GM19025 (cell line): ENCODE measurements around the gene AMPD2.

Experiments used
- ATAC-seq: cut with Tn5 transposase; IDR thresholded peaks from one replicate; pipeline ENCODE4 v1.9.1; 2021; ENCODE audit warnings: mild to moderate bottlenecking, low read depth, moderate library complexity; ENCODE audit not compliant: unreplicated experiment

AMPD2 gene

DNA sequence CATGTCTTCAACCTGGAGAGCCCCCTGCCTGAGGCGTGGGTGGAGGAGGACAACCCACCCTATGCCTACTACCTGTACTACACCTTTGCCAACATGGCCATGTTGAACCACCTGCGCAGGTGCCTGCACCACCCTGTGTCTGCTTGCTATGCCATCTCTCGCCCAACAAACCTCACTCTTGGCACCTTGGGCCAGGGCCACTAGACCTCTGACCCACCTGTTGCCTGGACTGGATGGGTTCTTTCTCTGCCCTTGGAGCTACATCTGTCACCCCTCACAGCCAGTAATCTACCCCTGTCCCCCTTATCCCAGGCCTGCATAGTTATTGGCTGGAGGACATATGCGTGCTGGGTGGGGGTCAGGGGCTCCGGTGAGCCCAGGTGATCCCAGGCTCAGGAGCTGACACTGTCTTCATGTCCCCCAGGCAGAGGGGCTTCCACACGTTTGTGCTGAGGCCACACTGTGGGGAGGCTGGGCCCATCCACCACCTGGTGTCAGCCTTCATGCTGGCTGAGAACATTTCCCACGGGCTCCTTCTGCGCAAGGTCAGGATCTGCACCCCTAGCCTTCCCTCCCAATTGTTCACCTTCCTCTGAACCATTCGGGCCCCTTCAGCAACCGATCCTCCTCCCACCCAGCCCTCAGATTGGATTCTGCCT is 9.9 kb downstream of the AMPD2 start:
- no peak for ATAC-seq

DNA sequence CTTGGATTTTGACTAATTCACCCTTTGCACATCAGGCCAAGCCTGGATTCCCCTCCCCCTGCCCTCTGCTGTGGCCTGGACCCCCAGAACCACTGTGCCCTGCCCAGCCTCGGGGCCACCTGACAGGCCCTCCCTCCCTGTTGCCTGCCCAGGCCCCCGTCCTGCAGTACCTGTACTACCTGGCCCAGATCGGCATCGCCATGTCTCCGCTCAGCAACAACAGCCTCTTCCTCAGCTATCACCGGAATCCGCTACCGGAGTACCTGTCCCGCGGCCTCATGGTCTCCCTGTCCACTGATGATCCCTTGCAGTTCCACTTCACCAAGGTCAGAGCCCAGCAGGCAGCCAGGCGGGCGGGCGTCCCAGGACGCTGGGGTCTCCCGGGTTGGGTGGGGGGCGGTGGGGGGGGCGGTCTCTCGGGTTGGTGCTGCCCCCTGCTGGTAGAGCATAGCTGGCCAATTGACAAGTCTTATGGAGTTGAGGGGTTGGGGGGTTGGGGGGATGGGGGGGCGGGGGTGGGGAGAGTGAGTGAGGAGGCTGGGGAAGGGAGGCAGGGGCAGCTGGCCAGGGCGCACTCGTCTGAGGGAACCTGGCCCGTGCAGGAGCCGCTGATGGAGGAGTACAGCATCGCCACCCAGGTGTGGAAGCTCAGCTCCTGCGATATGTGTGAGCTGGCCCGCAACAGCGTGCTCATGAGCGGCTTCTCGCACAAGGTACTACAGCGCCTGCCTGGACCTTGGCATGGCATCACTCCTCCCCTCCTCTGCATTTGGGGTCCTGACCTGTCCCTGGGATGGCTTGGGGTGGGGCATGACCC is 10.7 kb downstream of the AMPD2 start:
- no peak for ATAC-seq

DNA sequence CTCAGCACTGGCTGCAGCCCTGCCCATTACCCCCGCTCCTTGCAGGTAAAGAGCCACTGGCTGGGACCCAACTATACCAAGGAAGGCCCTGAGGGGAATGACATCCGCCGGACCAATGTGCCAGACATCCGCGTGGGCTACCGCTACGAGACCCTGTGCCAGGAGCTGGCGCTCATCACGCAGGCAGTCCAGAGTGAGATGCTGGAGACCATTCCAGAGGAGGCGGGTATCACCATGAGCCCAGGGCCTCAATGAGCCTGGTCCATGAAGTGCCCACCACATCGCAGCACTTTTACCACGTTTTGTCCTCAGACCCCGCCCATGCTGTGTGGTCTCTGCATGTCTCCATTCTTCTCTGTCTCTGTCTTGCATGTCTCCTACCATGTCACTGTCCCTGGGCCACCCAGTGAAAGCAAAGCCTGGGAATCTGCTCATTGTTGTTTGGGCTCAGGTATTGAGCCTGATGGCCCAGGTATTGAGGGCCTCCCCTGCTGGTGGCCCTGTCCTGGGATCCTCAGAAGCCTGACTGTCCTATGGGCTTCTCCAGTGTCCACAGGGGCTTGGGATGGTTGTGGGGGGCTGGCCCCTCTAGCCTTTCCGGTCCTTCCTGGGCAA is 11.4 kb downstream of the AMPD2 start:
- ATAC-seq: no peak

DNA sequence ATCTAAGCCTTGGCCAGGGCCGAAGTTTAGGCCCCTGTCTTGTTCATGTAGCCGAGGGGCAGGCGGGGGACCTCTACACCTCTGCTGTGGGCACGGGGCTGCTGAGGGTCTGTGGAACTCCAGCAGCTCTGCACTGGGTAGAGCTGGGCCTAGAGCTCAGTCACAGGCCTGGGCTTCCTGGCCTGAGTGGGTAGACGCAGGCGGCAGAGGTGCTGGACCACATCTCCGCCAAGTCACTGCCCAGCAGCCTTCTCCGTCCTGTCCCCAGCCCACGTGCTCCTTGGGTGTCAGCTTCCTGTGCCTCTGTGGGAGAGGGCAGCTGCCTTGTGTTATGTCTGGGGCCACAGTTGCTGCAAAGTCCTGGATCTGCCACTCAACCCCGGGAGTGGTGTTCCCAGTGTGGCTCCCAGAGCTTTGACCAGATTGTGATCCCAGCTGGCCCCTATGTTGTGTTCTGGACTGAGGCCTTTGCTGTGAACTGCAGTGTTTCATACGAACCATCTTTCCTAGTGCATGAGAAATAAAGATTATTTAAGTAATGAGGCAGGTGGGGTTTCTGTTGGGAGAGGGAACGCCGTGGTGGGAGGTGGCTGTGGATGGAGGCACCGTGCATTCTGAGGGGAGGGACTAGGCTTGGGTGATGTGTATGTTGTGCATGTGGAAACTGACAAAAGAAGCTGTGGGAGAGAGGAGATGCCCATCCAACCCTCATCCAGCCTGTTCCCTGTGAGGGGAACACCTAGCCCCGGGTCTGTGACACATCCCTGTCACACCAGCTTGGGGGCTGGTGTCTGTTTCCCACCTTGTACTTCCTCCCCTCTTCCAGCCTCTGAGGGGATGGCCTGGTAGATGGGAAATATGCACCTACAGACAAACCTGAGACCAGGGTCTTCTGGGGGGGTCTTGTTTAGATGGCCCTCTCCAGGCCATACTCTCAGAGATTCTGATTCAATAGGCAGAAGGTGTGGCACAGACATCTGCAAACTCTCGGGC is 12.2 kb downstream of the AMPD2 start:
- no peak for ATAC-seq

DNA sequence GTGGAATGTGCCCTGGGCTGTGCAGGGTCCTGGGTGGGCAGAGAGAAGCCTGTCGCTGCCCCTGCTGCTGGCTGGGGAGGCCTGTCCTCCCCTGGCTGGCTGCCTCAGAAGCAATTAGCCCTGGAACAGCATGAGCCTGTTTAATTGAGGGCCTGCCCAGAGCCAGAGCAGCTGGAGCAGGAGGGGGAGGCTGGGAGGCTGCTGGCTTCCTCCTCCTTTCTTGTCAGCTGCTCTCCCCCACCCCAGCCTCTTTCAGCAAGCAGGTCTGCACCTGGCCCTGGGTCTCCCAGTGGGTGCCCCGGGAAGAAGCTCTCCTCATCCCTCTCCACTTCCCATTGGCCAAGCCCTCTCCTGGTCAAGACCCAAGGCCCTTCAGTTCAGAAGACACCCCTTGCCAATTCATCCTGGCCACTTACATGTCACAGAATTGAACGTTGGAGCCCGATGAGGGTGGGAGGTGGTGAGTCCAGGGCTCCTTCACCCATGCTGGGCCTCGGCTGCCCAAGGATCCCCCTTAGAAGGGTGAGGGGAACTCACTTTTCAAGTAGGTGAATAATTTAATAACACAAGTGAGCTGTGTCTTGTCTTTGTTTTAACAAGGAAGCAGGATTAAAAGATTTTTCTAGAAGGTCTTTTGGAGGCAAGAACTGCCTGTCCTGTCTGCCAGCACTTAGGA is 13.2 kb downstream of the AMPD2 start:
- ATAC-seq: no peak

DNA sequence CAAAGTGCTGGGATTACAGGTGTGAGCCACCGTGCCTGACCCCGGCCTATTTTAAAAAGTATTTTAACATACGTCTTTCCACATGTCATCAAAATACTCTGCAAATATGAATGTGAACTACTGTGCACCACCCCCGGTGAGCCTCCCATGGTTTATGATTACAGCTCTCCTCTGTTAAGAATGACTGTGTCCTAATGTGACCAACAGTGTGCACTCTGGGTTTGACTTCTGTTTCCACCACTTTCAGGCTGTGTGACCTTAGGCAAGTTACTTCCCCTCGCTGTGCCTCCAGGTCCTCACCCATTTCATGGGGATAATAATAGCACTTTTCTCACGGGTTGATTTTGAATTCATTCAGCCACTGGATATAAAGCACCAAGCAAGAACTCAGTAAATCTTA is 14.7 kb downstream of the AMPD2 start:
- ATAC-seq: no peak

DNA sequence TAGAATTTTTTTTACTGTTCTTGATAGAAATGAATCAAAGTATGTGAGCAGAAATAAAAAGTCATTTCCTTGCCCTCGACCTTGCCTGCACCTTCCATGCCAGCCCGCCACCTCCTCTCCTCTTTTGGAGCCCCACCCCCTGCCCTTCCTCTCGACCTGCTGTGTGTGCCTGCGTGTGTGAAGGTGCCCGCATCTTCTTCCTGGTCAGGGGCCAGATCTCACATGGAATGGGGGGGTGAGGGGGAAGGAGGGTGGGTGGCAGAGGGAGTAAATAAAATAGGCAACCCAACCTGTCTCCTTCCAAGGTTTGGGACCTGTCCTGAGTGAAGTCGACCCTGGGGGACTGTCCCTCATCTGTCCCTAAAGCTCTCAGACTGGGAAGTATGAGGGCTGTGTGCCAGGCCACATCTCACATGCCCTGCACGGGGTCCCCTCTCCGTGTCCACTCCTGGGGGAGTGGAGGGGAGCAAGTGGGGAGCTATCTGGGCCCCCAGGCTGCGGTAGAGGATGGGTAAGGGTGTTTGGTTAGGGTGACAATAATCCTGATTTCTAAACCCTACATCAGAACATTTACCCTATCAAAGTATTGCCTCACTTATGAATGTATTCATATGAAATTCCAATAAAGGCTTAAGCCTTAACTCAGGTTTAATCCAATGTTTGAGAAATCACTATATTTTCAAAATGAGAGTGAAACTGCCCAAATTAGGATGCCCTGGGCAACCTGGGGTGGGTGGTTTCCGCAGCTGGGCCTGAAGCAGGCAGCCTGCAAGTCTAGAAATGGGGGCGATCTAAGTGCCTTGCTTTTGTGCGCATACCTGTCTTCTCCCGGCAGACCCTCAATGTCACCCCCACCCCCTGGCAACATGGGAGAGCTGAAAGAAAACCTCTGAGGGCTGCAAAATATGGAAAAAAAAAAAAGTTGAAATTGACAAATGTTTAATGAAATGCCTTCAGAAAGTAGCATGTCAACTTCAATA is 15.4 kb downstream of the AMPD2 start:
- ATAC-seq: no peak

DNA sequence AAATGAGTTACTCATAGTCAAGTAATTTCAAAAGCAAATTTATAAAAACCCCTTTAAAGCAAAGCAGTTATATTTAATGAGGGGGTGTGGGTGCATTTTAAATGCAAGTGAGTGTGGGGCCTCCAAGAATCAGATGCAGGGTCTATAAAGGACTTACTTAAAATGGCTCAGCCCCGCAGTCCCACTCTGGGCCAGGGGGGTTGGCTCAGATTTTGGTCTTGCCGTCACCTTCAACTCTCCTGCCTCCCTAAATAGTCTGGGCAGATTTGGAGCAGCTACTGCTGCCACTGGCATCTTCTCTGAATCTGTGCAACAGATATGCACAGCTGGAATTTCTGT is 16.2 kb downstream of the AMPD2 start:
- ATAC-seq: no peak

DNA sequence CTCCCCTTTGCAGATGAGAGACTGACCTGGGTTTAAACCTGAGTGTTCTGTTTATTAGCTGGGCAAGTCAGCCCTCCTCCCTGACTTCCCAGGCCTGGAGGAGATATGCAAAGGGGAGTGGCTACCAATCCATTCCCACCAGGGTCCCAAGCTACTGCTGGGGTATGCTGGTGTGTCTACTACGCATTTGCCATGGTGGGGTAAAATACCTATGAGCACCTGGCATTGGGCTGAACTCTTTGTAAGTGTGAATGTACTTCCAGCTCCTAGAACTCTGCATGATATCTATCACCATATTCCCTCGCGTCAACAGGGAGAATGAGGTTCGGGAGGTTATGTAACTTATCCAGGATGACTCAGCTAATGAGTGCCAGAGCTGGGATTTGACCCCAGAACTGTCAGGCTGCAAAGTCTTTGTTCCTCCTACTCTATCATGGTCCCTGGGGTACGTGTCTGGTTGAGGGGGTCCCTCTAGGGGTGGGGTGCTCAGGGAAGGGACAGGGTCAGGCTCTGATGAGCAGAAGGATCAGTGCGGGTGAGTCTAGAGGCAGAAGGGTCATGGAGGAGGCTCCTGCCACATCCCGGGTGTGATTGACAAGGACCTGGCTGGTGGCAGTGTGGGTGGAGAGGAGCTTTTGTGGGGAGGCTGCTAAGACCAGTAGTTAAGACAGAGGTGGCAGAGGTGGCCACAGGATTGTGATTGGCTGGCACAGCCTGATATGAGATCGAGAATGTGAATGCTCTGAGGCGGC is 16.7 kb downstream of the AMPD2 start:
- no peak for ATAC-seq

DNA sequence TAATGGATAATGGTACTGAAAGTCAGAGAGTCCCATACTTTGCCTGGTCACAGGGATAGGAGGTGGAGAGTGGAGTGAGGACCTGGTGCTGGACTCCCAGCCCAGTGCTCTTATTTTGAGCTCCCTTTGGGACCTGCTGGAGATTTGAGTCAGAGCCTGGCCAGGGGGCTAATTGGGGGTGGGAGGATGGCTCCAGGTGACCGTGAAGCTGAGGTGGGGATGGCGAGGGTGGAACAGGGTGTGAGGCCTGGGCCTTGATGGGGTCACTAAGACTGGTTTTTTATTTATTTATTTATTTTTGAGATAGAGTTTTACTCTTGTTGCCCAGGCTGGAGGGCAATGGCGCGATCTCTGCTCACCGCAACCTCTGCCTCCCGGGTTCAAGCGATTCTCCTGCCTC is 17.8 kb downstream of the AMPD2 start:
- no peak for ATAC-seq

DNA sequence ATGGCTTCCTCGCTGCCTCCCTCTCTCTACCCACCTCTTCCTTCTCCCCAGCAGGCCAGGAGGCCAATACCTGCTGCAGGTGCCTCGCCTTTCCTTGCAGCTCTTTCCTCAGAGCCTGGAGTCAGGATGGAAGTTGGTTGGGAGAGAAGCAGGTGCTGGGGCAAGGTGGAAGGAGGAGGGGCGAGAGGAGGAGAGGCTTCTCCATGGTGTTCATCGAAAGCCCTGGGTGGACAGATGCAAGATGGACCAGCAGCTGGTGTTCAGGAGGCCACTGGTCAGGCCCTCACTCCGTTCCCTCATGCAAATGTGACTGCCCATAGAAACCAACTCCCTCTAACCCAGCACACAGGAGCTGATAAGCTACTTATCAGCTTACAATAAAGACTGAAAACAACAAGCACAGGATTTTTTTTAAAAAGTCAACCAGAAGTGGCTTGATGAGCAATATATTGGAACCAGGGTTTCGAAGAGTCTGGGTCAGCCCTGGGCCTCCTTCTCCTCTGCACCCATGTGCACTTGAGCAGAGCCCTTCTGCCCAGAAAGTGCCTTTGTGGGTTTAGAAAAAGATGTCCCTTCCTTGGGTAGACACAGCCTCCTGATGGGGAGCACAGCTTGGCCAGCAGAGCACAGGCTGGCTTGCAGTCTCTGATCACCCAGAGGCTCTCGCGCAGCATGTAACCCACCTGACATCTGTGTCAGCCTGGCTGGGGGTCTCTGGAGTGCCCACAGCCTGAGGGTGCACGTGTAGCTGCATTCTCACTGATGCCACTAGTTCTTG is 19.6 kb downstream of the AMPD2 start:
- ATAC-seq: no peak

DNA sequence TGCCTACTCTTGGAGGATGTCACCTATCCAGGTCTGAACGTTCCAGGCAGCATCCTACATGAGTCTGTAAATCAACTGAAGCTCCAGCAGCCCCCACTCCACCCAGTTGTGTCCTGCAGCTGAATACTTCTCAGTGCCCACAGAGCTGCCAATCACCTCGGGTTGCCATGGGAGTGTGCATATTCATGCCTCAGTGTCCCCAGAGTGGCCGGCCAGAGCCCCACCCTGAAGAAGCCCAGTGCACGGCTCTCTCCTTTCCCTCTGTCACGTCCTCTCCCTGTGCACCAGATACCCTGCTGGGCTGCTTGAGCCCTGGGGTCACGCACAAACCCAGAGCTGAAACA is 20.2 kb downstream of the AMPD2 start:
- no peak for ATAC-seq

DNA sequence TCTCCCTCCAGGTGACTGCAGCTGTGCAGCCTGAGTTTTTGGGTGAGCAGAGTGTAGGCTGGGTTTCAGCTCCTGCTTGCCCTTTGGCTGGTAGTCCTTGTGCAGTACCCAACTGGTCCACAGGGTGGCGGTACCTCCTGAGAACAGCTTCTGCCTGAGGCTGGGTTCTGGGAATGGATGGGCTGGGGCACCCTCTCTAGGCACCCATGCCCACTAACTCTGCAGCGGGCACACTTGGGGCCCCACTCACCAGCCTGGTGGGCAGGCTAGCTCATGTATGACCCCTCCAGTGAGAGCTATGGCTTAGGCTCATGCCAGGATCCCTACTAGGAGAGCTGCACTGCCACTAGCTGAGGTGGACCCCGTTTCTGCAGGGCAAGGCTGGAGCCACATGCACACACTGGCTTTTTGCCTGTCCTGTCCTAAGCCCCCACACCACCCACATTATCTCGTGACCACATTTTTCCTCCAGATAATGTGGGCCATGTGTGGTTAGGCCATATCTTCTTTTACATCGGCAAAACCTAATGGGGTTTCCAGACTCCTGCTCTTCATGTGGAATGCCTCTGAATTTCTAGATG is 20.7 kb downstream of the AMPD2 start:
- no peak for ATAC-seq

DNA sequence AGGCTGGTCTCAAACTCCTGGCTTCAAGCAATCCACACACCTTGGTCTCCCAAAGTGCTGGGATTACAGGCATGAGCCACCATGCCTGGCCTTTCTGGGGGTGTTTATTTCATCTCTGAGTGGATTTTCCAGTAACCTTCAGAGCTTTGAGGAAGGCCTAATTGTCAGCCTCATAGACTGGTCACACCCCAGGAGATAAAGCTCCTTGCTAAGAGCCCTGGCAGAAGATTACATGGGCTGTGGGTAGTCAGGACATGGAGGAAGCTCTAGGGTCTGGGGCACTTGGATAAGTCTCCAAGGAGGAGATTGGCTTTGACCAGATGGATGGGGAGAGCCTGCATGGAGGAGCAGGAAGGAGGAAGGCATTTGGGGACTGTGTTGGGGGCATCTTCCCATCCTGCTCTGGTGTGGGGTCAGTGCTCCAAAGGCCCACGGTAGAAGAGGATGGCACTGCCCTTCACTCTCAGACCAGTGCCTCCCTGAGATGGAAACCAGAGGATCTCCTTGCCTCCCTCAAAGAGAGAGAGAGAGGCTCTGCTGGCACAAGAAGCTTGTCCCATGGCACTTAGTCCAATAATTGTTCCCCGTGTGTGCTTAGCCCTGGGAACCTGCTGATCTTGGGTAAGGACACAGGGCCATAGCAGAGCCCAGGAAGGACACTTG is 21.6 kb downstream of the AMPD2 start:
- ATAC-seq: no peak

DNA sequence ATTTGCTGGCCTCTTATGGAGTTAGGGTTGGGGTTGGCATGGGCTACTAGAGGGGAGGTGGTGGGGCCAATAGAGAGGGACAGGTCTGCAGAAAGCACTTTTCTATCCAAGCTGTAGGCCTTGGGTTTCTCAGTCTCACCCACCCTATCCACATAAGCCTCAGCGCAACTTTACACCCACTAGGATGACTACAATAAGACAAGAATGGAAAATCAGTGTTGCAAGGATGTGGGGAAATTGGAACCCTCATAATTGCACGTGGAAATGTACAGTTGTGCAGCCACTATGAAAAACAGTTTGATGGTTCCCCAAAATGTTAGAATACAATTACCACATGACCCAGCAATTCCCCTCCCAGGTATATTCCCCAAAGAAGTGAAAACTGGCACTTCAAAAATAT is 22.2 kb downstream of the AMPD2 start:
- no peak for ATAC-seq

DNA sequence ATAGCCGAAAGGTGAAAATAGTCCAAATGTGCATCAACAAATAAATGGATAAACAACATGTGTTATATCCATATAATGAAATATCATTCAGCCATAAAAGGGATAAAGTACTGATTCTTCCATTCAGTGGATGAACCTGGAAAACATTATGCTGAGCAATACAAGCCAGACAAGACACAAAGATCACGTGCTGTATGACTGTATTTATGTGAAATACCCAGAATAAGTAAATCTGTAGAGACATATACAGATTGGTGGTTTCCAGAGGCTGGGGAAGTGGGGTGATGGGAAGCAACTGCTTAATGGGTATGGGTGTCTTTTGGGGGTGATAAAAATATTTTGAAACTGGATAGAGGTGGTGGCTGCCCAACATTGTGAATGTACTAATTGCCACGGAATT is 23.0 kb downstream of the AMPD2 start:
- no peak for ATAC-seq
